MG63 (cell line): ENCODE results near the gene GPR37. TPM values are rescaled to one million over a fixed set of nuclear protein-coding genes. Genes with fewer than 3 reads are reported as not detected.

Experiments
- DNase-seq: peaks from one replicate; pipeline ENCODE4 v3.0.0-alpha.2; 2020
- H3K27me3 ChIP-seq: fragments of 250-450 bp; sonication (Bioruptor Pico); 2 replicates; pipeline ENCODE4 v1.5.1; 2020; ENCODE audit warnings: mild to moderate bottlenecking, moderate library complexity
- H3K36me3 ChIP-seq: fragments of 250-450 bp; sonication (Bioruptor Pico); 2 replicates; pipeline ENCODE4 v1.5.1; 2020; ENCODE audit warnings: mild to moderate bottlenecking, moderate library complexity
- H3K4me3 ChIP-seq: fragments of 250-450 bp; sonication (Bioruptor Pico); 2 replicates; pipeline ENCODE4 v1.5.1; 2020; ENCODE audit warnings: mild to moderate bottlenecking, moderate library complexity
- H3K9me3 ChIP-seq: fragments of 250-450 bp; sonication (Bioruptor Pico); 2 replicates; pipeline ENCODE4 v1.5.1; 2020; ENCODE audit warnings: mild to moderate bottlenecking, moderate library complexity
- total RNA-seq: library from RNA; depleted of rRNA; stranded (reverse); fragments of >200 nt; shearing (Covaris generic); gene quantifications from 2 replicates; pipeline ENCODE4 v1.2.3, GENCODE V29; 2014; ENCODE audit warnings: low replicate concordance

The GPR37 gene
- total RNA-seq, 1 experiment from 2014 or later = 0.07 TPM

GRCh38 chr7:124784879-124785818 is 19.6 kb upstream of the GPR37 start:
- peak; percentile 33 for DNase-seq
- H3K27me3 ChIP-seq = no peaks in the 10 kb centered on the region
- no peaks in the 10 kb centered on the region for H3K9me3 ChIP-seq
- no peak overlapping the region for H3K4me3 ChIP-seq
- H3K36me3 ChIP-seq = no peaks in the 10 kb centered on the region

DNA sequence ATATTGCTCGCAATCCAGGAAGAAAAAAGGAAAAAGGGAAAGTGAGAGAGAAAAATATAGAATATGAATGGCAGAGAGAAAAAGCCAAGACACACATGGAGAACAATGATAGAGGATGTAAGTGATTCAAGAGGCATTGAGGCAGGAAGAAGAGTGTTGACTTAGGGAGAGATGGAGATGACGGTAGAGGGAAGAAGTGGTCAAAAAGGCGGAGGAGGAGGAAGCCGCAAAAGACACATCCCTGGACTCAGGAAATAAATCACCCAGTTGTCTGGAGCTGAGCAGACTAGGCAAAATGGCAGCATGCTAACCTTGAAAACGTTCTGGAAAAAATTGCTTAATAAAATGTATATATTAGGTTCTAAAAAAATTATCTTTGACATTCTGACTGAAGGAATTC is 17.7 kb upstream of the GPR37 start:
- H3K27me3 ChIP-seq = no peaks in the 10 kb centered on the region
- H3K4me3 ChIP-seq = no peak overlapping the region
- H3K36me3 ChIP-seq = no peaks in the 10 kb centered on the region
- no peak for DNase-seq
- H3K9me3 ChIP-seq = no peaks in the 10 kb centered on the region

DNA sequence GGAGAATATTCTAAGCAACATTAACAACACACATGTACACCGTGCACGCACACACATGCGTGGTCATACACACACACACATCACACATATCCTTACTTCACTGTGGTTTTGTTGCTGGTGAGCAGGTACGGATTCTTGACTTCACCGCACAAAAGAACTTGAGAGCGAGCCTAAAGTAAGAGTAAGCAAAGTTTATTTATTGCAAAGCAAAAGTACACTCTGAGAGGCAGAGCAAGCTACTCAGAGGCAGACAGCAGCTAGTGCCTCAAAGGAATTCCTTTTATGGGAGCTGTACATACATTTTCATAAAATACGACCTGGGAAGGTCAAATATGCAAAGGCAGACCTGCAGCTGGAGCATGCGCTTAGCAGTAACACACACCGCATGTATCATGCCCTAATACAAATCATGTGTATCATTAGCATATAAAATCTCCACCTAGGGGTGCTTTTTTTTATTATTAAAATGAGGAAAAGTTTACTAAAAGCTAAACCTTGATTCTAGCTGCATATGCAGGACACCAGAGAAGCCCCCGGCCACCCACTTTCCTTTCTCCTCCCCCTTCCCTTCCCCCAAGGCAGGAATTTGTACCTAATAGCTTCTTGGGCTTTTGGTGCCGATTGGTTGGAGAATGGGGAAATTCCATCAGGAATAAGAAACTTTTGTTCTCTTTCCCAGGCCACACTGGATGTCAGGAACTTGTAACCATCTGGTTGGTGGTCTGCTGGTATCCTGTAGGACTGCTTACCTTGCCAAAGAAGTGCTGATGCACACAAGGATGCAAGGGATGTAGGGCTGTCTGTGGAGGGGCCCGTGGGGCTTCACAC is 16.5 kb upstream of the GPR37 start:
- no peak for DNase-seq
- H3K9me3 ChIP-seq = no peaks in the 10 kb centered on the region
- no peaks in the 10 kb centered on the region for H3K27me3 ChIP-seq
- no peaks in the 10 kb centered on the region for H3K36me3 ChIP-seq
- H3K4me3 ChIP-seq = no peak overlapping the region

GRCh38 chr7:124781418-124781817 is 15.8 kb upstream of the GPR37 start:
- no peaks in the 10 kb centered on the region for H3K36me3 ChIP-seq
- no peak for DNase-seq
- H3K9me3 ChIP-seq = no peaks in the 10 kb centered on the region
- H3K27me3 ChIP-seq = no peaks in the 10 kb centered on the region
- no peak overlapping the region for H3K4me3 ChIP-seq

DNA sequence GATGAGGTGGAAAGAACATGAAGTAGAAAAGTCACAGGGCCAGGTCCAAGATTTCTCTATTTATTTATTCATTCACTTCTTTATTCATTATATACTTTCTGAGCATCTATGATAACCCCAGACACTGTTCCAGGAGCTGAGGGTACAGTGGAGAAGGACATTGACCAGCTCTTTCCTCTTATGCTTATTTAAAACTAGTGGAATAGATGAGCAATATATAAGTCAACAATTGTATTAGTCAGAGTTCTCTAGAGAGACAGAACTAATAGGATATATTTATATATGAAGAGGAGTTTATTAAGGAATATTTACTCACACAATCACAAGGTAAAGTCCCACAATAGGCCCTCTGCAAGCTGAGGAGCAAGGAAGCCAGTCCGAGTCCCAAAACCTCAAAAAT is 15.0 kb upstream of the GPR37 start:
- H3K9me3 ChIP-seq = no peaks in the 10 kb centered on the region

DNA sequence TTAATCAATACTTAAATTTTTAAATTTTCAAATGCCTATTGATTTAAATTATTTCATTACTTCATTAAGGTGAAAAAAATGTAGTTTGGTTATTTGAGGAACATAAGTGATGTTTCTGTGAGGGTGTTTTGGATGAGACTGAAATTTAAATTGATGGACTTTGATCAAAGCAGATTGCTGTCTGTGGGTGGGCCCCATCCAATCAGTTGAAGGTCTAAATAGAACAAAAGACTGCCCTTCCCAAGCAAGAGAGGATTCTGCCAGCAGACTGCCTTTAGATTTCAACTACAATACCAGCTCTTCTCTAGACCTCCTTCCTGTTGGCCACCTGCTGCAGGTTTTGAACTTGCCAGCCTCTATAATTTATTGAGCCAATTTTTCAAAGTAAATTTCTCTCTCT is 14.5 kb upstream of the GPR37 start:
- H3K36me3 ChIP-seq = no peaks in the 10 kb centered on the region
- H3K27me3 ChIP-seq = no peaks in the 10 kb centered on the region
- no peaks in the 10 kb centered on the region for H3K9me3 ChIP-seq
- no peak for DNase-seq
- no peak overlapping the region for H3K4me3 ChIP-seq

More for the DNA sequence above, 15.0 kb upstream of the GPR37 start:
- no peak for DNase-seq
- H3K27me3 ChIP-seq = no peaks in the 10 kb centered on the region
- H3K36me3 ChIP-seq = no peaks in the 10 kb centered on the region
- no peak overlapping the region for H3K4me3 ChIP-seq

- Histone ChIP-seq H3K4me3 (no peak overlapping the region), H3K9me3 (no peaks in the 10 kb centered on the region), H3K27me3 (no peaks in the 10 kb centered on the region), H3K36me3 (no peaks in the 10 kb centered on the region)
- no peak for DNase-seq
Observed at GRCh38 chr7:124779620-124780019, 14.0 kb upstream of the GPR37 start.

DNA sequence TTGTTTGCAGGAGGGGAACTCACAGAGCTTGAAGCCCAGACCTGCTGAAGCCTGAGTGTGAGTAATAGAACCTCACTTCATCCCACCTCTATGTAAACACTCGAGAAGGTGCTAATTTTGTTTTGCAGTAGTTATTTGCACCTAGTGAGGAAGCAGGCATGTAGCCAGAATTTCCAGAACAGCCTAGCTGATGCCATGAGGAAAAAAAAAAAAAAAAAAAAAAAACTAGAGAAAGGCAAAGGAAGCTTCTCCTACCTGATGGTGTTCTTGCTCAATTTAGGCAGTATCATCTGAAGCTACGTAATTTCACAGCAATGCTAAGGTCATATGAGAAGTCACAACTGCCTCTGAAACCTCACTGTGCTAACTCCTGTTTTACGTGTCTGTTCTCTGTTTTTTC is 13.6 kb upstream of the GPR37 start:
- Histone ChIP-seq H3K9me3 (no peaks in the 10 kb centered on the region), H3K4me3 (no peak overlapping the region), H3K36me3 (no peaks in the 10 kb centered on the region), H3K27me3 (no peaks in the 10 kb centered on the region)
- no peak for DNase-seq

DNA sequence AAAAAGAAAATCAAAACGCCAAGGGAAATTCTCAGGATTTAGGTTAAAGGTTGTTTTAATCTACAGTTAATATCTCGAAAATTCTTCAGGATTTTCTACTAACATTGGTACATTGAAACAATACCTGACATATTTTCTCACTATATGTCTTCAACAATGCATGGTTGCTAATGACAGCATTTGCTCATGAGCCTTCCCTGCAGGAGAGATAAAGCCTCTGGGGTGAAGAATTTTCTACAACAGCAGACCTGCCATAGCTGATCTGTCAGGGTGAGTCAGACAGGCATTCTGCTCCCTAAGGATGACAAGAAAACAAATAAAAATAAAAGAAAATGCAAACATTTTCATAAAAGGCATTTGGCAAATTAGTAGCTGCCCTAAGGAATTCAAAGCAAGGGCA is 11.7 kb upstream of the GPR37 start:
- Histone ChIP-seq H3K4me3 (no peak overlapping the region), H3K36me3 (no peaks in the 10 kb centered on the region), H3K27me3 (no peaks in the 10 kb centered on the region), H3K9me3 (no peaks in the 10 kb centered on the region)
- DNase-seq = no peak

DNA sequence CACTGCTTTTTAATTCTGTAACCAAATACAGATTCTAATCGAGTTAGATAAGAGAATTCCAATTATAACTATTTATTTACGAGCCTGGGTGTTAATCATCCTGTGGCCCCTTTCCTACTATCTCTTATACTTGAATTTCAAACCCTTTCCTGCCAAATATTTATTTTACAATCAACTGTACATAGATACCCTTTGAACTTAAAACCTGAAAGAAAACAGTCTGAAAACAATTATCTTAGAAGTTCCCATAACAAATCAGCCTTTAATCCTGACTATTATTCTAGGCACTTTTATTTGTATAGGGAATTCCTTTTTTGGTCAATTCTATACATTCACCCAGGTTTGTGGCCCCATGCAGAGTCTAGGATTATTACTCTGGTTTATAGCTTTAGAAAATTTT is 10.6 kb upstream of the GPR37 start:
- H3K4me3 ChIP-seq = no peak overlapping the region
- no peaks in the 10 kb centered on the region for H3K27me3 ChIP-seq
- no peaks in the 10 kb centered on the region for H3K9me3 ChIP-seq
- no peak for DNase-seq
- H3K36me3 ChIP-seq = no peaks in the 10 kb centered on the region

DNA sequence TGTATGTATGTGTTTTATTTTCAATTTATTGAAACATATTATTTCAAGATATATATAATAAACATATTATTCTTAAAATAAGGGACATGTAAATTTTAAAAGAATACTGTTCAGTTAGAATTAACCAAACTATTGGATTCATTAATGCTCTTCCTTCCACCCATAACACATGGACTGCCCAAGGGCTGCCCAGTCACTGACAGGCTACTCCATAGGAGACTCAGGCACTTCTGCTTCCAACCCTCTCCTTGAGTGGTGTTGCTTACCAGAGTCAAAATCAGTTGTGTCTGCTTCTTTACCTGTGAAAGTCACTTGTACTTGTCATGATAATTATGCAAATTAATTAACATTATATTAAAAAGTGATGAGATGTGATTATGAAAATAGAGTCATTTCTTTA is 9.8 kb upstream of the GPR37 start:
- H3K4me3 ChIP-seq = no peak overlapping the region
- DNase-seq = no peak
- no peaks in the 10 kb centered on the region for H3K27me3 ChIP-seq
- no peaks in the 10 kb centered on the region for H3K36me3 ChIP-seq
- no peaks in the 10 kb centered on the region for H3K9me3 ChIP-seq

DNA sequence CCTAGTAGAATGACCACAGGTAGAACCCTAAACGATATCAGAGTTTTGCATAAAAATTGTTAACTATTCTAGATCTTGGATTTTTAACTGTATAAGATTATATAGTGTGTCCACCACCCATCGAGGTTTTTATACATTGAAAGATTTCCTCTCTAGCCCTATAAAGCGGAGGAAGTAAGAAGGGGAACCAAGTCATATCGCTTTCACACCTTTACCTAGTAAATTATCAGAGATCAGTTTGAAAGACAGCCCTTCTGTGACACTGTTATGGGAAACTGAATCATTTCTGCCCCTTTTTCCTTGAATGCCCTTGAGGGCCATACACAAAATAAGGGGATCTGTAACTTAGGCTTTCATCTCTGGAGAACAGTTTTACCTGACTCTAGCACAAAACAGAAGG is 8.3 kb upstream of the GPR37 start:
- DNase-seq = no peak
- Histone ChIP-seq H3K9me3 (no peaks in the 10 kb centered on the region), H3K4me3 (no peak overlapping the region), H3K36me3 (no peaks in the 10 kb centered on the region), H3K27me3 (no peaks in the 10 kb centered on the region)

DNA sequence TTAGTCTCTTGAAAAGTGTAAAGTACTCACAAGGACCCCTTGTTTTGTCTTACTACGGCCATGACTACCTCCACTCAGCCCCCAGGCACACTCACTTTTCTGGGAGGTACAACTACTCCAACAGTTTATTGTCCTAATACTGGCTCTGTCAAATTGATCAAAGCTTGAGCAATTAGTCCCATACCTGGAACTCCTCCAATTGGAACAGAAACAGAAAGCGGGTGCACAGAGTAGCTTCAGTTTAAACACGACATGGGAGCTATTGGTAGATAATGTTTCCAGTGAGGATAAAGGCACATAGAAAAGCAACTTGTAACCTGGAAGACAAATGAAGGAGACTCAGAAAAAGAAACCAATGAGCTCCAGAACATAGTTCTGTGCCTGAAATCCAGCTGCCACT is 7.7 kb upstream of the GPR37 start:
- no peak for DNase-seq
- Histone ChIP-seq H3K9me3 (no peaks in the 10 kb centered on the region), H3K36me3 (no peaks in the 10 kb centered on the region), H3K4me3 (no peak overlapping the region), H3K27me3 (no peaks in the 10 kb centered on the region)

- DNase-seq = no peak
Observed at GRCh38 chr7:124769136-124769535, 3.5 kb upstream of the GPR37 start.

GRCh38 chr7:124768525-124768924 is 2.9 kb upstream of the GPR37 start:
- H3K9me3 ChIP-seq = no peaks in the 10 kb centered on the region
- H3K4me3 ChIP-seq = no peak overlapping the region
- DNase-seq = no peak
- no peaks in the 10 kb centered on the region for H3K36me3 ChIP-seq
- no peaks in the 10 kb centered on the region for H3K27me3 ChIP-seq

More at GRCh38 chr7:124769136-124769535, 3.5 kb upstream of the GPR37 start:
- no peaks in the 10 kb centered on the region for H3K9me3 ChIP-seq
- no peak overlapping the region for H3K4me3 ChIP-seq
- no peaks in the 10 kb centered on the region for H3K27me3 ChIP-seq
- H3K36me3 ChIP-seq = no peaks in the 10 kb centered on the region

- Histone ChIP-seq H3K27me3 (no peaks in the 10 kb centered on the region), H3K36me3 (no peaks in the 10 kb centered on the region), H3K4me3 (peak overlapping the region; percentile 55), H3K9me3 (no peaks in the 10 kb centered on the region)
- DNase-seq = peak; percentile 25
Observed at GRCh38 chr7:124764847-124765400, 668 bp downstream of the GPR37 start.
